Loucy (cell line): ENCODE data around the gene TPO.

Experiments
- CTCF ChIP-seq: fragments of 200-600 bp; sonication (generic); conservative IDR thresholded peaks from 2 replicates; pipeline ENCODE4 v1.5.1; 2014; ENCODE audit warnings: mild to moderate bottlenecking, antibody characterized with exemption, low read length
- EZH2phosphoT487 ChIP-seq: fragments of 200-600 bp; IDR thresholded peaks from 2 replicates; pipeline ENCODE4 v1.6.1; 2018; ENCODE audit warnings: antibody characterized with exemption, mild to moderate bottlenecking, moderate library complexity, borderline replicate concordance

DNA sequence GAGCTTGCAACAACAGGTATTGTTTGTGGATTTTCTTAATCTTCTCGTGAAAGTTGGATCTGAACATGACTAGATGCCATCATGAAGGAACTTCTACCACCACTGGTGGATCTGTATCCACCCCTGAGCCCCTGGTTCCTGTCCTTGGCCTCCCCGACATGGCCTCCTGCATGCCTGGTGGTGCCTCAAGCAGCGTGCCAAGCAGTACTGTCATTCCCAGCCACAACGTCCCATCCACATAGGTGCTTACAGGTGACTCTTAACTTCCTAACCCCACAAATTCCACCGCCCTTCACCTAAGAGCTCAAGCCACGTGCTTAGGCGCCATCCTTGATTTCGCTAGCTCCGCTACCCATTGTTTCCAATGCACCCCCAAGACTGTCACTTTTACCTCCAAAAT is 23.1 kb downstream of the TPO start:
- TF ChIP-seq CTCF (no peak), EZH2phosphoT487 (no peak)
